ENCODE results near the gene STRIT1. TPM values are rescaled to one million over a fixed set of nuclear protein-coding genes. Genes with fewer than 3 reads are reported as not detected.

The STRIT1 gene
- total RNA-seq, 2 donors from 2014 or later = not detected

DNA sequence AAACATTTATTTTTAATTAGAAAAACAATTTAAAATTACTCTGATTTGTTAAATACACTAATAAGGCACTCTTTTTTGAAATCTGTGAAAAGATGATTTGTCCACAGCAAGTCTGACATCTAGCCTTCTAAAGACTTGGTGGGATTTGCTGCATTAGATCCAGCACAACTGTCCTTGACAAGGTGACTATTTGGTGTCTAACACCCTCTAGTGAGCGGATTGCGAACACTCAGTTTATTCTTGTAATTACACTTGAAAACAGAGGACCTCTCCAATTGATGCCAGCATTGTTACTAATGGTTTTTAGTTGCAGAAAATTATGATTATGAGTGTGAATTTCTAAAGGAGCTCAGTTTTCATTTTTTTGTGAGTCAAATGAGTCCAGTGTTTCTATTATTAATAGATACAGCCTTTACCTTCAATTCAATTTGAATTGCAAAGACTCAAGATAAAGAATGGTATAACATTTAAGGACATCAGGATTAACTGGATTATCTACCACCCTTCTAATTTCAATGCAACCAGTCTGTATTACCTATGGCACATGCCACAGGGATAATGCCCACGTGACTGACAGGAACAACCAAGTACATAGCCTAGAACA, 29.7 kb upstream of the STRIT1 start:
- Mint-ChIP-seq H3K4me1 (peaks cover 22% of the 10 kb centered on the region), H3K27ac (no peak overlapping the region), H3K4me3 (no peak overlapping the region), H3K36me3 (ENCODE audit: low read depth) (no peaks in the 10 kb centered on the region), H3K9me3 (no peaks in the 10 kb centered on the region), H3K27me3 (ENCODE audit: insufficient read depth) (no peaks in the 10 kb centered on the region)
- TF ChIP-seq, protein P1, sequence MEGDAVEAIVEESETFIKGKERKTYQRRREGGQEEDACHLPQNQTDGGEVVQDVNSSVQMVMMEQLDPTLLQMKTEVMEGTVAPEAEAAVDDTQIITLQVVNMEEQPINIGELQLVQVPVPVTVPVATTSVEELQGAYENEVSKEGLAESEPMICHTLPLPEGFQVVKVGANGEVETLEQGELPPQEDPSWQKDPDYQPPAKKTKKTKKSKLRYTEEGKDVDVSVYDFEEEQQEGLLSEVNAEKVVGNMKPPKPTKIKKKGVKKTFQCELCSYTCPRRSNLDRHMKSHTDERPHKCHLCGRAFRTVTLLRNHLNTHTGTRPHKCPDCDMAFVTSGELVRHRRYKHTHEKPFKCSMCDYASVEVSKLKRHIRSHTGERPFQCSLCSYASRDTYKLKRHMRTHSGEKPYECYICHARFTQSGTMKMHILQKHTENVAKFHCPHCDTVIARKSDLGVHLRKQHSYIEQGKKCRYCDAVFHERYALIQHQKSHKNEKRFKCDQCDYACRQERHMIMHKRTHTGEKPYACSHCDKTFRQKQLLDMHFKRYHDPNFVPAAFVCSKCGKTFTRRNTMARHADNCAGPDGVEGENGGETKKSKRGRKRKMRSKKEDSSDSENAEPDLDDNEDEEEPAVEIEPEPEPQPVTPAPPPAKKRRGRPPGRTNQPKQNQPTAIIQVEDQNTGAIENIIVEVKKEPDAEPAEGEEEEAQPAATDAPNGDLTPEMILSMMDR (conservative IDR thresholded peaks at IDR 0.05) = peak; percentile 91
- WGBS, 2 experiments (ENCODE audit: insufficient coverage in 1 of 2, insufficient read length in 1 of 2) = 0 to 15% methylated on average over 2 to 3 of the region's 3 CpGs
- no peak overlapping the region for H3K9ac ChIP-seq (ENCODE audit: extremely low read depth, low read length, poor library complexity, severe bottlenecking)
- H3K9me3 ChIP-seq (ENCODE audit: control insufficient read depth, low read length) = no peaks in the 10 kb centered on the region
- no peaks in the 10 kb centered on the region for H3K36me3 ChIP-seq (ENCODE audit: control insufficient read depth, insufficient read depth, low read length)
- no peaks in the 10 kb centered on the region for H3K27me3 ChIP-seq (ENCODE audit: control insufficient read depth, insufficient read depth, low read length, poor library complexity, severe bottlenecking)
- peak; percentile 77 for DNase-seq
- no peak overlapping the region for H3K27ac ChIP-seq (ENCODE audit: low read depth, low read length)
- H3K4me3 ChIP-seq (ENCODE audit: low read length) = no peak overlapping the region
- H3K4me1 ChIP-seq (ENCODE audit: control insufficient read depth, insufficient read depth, low read length) = peaks cover 5% of the 10 kb centered on the region

DNA sequence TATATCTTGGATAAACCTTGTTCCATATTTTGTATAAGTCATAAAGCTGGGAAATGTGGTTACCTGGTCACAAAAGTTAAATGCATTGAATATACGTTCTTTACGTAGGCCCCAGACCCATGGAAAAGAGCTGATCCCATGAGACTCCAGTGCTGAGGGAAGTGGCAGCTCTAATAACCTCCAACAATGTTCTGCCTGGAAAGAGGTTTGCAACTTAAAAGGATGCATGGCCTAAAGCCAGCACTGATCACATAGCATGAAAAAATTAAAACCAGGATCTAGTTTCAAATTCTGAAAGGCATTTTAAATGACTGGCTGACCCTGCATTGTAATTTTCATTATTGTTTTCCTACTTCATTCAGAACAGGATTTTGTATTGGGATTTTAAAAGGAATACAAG, 27.9 kb upstream of the STRIT1 start:
- H3K36me3 Mint-ChIP-seq (ENCODE audit: low read depth) = no peaks in the 10 kb centered on the region
- WGBS, 2 experiments (ENCODE audit: insufficient coverage in 1 of 2, insufficient read length in 1 of 2) = 92% methylated on average over 2 of the region's 2 CpGs
- TF ChIP-seq, protein P1 (conservative IDR thresholded peaks at IDR 0.05) = no peak
- Histone ChIP-seq H3K4me1 (ENCODE audit: control insufficient read depth, insufficient read depth, low read length) (no peaks in the 10 kb centered on the region), H3K27me3 (ENCODE audit: control insufficient read depth, insufficient read depth, low read length, poor library complexity, severe bottlenecking) (no peaks in the 10 kb centered on the region), H3K27ac (ENCODE audit: low read depth, low read length) (no peak overlapping the region), H3K36me3 (ENCODE audit: control insufficient read depth, insufficient read depth, low read length) (no peaks in the 10 kb centered on the region), H3K9ac (ENCODE audit: extremely low read depth, low read length, poor library complexity, severe bottlenecking) (no peak overlapping the region), H3K9me3 (ENCODE audit: control insufficient read depth, low read length) (no peaks in the 10 kb centered on the region), H3K4me3 (ENCODE audit: low read length) (no peak overlapping the region)
- H3K4me3 Mint-ChIP-seq = no peak overlapping the region
- peak overlapping the region; percentile 31 for H3K27ac Mint-ChIP-seq
- H3K9me3 Mint-ChIP-seq = no peaks in the 10 kb centered on the region
- no peaks in the 10 kb centered on the region for H3K27me3 Mint-ChIP-seq (ENCODE audit: insufficient read depth)
- peaks cover 9% of the 10 kb centered on the region for H3K4me1 Mint-ChIP-seq
- no peak for DNase-seq

DNA sequence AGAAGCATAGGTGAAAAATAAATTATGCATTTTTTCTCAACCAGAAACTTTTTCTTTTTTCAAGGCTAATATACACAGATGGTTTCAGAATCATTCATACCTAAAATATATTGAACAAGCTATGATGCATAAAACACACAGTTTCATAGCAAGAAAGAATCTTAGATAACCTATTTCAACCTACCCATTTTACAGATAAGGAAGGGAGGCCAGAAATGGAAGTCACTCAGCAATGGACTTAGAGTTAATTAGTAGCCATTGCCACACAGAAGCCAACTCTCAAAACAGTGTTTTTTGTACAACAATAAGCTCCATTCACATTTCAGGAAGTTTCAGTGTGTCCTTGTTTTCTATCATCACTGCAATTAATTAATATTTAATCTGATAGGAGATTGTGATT, 27.5 kb upstream of the STRIT1 start:
- H3K9me3 Mint-ChIP-seq = no peaks in the 10 kb centered on the region
- Histone ChIP-seq H3K4me3 (ENCODE audit: low read length) (no peak overlapping the region), H3K9ac (ENCODE audit: extremely low read depth, low read length, poor library complexity, severe bottlenecking) (no peak overlapping the region), H3K4me1 (ENCODE audit: control insufficient read depth, insufficient read depth, low read length) (no peaks in the 10 kb centered on the region), H3K27me3 (ENCODE audit: control insufficient read depth, insufficient read depth, low read length, poor library complexity, severe bottlenecking) (no peaks in the 10 kb centered on the region), H3K36me3 (ENCODE audit: control insufficient read depth, insufficient read depth, low read length) (no peaks in the 10 kb centered on the region), H3K9me3 (ENCODE audit: control insufficient read depth, low read length) (no peaks in the 10 kb centered on the region), H3K27ac (ENCODE audit: low read depth, low read length) (no peak overlapping the region)
- TF ChIP-seq, protein P1 (conservative IDR thresholded peaks at IDR 0.05) = no peak
- H3K36me3 Mint-ChIP-seq (ENCODE audit: low read depth) = no peaks in the 10 kb centered on the region
- DNase-seq = no peak
- no peaks in the 10 kb centered on the region for H3K27me3 Mint-ChIP-seq (ENCODE audit: insufficient read depth)
- no peak overlapping the region for H3K4me3 Mint-ChIP-seq
- peaks cover 9% of the 10 kb centered on the region for H3K4me1 Mint-ChIP-seq
- H3K27ac Mint-ChIP-seq = no peak overlapping the region

Data from endodermal cell (in vitro differentiated cells).